WTC11 (cell line): ENCODE results near the gene GRM5. TPM values are rescaled to one million over a fixed set of nuclear protein-coding genes. Genes with fewer than 3 reads are reported as not detected.

Experiments used
- ATF1 ChIP-seq: sonication (generic); formaldehyde crosslinking; IDR thresholded peaks from 2 replicates; pipeline ENCODE4 v1.8.1; 2023; ENCODE audit warnings: mild to moderate bottlenecking, moderate library complexity, missing genetic modification reagents
- ATF2 ChIP-seq: sonication (generic); formaldehyde crosslinking; IDR thresholded peaks from 2 replicates; pipeline ENCODE4 v1.8.1; 2022; ENCODE audit warnings: low read depth, missing genetic modification reagents, borderline replicate concordance
- ATF3 ChIP-seq: sonication (generic); formaldehyde crosslinking; conservative IDR thresholded peaks from 2 replicates; pipeline ENCODE4 v1.8.1; 2022; ENCODE audit warnings: mild to moderate bottlenecking, missing genetic modification reagents
- CDX4 ChIP-seq: fragments of 250-450 bp; sonication (Bioruptor Pico); IDR thresholded peaks from 2 replicates; pipeline ENCODE4 v1.9.0; 2021; ENCODE audit warnings: moderate library complexity, mild to moderate bottlenecking, inconsistent platforms, borderline replicate concordance
- E2F4 ChIP-seq: sonication (generic); formaldehyde crosslinking; IDR thresholded peaks from 2 replicates; pipeline ENCODE4 v1.8.1; 2022; ENCODE audit warnings: low read depth, mild to moderate bottlenecking, moderate library complexity, missing genetic modification reagents, borderline replicate concordance
- E2F5 ChIP-seq: sonication (generic); formaldehyde crosslinking; IDR thresholded peaks from 2 replicates; pipeline ENCODE4 v1.8.1; 2022; ENCODE audit warnings: mild to moderate bottlenecking, moderate library complexity, missing genetic modification reagents
- ETV6 ChIP-seq: sonication (generic); formaldehyde crosslinking; IDR thresholded peaks from 2 replicates; pipeline ENCODE4 v1.8.1; 2022; ENCODE audit warnings: mild to moderate bottlenecking, missing genetic modification reagents
- FOXP1 ChIP-seq: sonication (generic); formaldehyde crosslinking; IDR thresholded peaks from 2 replicates; pipeline ENCODE4 v1.8.0; 2022; ENCODE audit warnings: missing genetic modification reagents, mild to moderate bottlenecking, moderate library complexity, borderline replicate concordance
- GTF2I ChIP-seq: fragments of 250-450 bp; sonication (Bioruptor Pico); conservative IDR thresholded peaks from 2 replicates; pipeline ENCODE4 v1.4.0; 2021; ENCODE audit warnings: mild to moderate bottlenecking
- JUN ChIP-seq: sonication (generic); formaldehyde crosslinking; IDR thresholded peaks from 2 replicates; pipeline ENCODE4 v1.8.0; 2023; ENCODE audit warnings: mild to moderate bottlenecking, missing genetic modification reagents
- MLX ChIP-seq: sonication (generic); formaldehyde crosslinking; IDR thresholded peaks from 2 replicates; pipeline ENCODE4 v1.8.1; 2023; ENCODE audit warnings: mild to moderate bottlenecking, missing genetic modification reagents, moderate library complexity
- NR3C1 ChIP-seq: sonication (generic); formaldehyde crosslinking; conservative IDR thresholded peaks from 2 replicates; pipeline ENCODE4 v1.8.1; 2023; ENCODE audit warnings: low read depth, mild to moderate bottlenecking, missing genetic modification reagents
- TEAD4 ChIP-seq: sonication (generic); formaldehyde crosslinking; IDR thresholded peaks from 2 replicates; pipeline ENCODE4 v1.8.0; 2022; ENCODE audit warnings: mild to moderate bottlenecking, missing genetic modification reagents
- ZNF138 ChIP-seq: sonication (generic); formaldehyde crosslinking; conservative IDR thresholded peaks from 2 replicates; pipeline ENCODE4 v1.8.1; 2022; ENCODE audit warnings: mild to moderate bottlenecking, moderate library complexity, missing genetic modification reagents
- ZNF232 ChIP-seq: sonication (generic); formaldehyde crosslinking; IDR thresholded peaks from 2 replicates; pipeline ENCODE4 v1.8.0; 2022; ENCODE audit warnings: mild to moderate bottlenecking, missing genetic modification reagents
- ZNF317 ChIP-seq: sonication (generic); formaldehyde crosslinking; IDR thresholded peaks from 2 replicates; pipeline ENCODE4 v1.8.1; 2023; ENCODE audit warnings: low read depth, mild to moderate bottlenecking, moderate library complexity, missing genetic modification reagents, borderline replicate concordance
- ZNF423 ChIP-seq: fragments of 250-450 bp; sonication (Bioruptor Pico); IDR thresholded peaks from 2 replicates; pipeline ENCODE4 v2.1.2; 2022; ENCODE audit warnings: mild to moderate bottlenecking, moderate library complexity
- ZNF512 ChIP-seq: sonication (generic); formaldehyde crosslinking; IDR thresholded peaks from 2 replicates; pipeline ENCODE4 v1.8.1; 2022; ENCODE audit warnings: missing genetic modification reagents, borderline replicate concordance
- total RNA-seq: library from RNA; stranded (reverse); gene quantifications from 3 replicates; pipeline ENCODE4 v1.2.3, GENCODE V29; 2021
- TF ChIP-seq, protein P1 (sequence below): sonication (generic); formaldehyde crosslinking; IDR thresholded peaks from 2 replicates; pipeline ENCODE4 v1.8.1; 2023; ENCODE audit warnings: mild to moderate bottlenecking, missing genetic modification reagents
- TF ChIP-seq, protein P2 (sequence below): fragments of 250-450 bp; sonication (Bioruptor Pico); conservative IDR thresholded peaks from 2 replicates; pipeline ENCODE4 v1.9.0; 2021; ENCODE audit warnings: mild to moderate bottlenecking
- TF ChIP-seq, protein P3 (sequence below): fragments of 200-600 bp; IDR thresholded peaks from 2 replicates; pipeline ENCODE4 v1.8.0; 2022; ENCODE audit warnings: antibody characterized with exemption
- TF ChIP-seq, protein P4 (sequence below): sonication (generic); formaldehyde crosslinking; IDR thresholded peaks from 2 replicates; pipeline ENCODE4 v1.8.1; 2023; ENCODE audit warnings: mild to moderate bottlenecking, missing genetic modification reagents

GRM5 gene
- total RNA-seq, 1 experiment from 2014 or later = 0.13 TPM

DNA sequence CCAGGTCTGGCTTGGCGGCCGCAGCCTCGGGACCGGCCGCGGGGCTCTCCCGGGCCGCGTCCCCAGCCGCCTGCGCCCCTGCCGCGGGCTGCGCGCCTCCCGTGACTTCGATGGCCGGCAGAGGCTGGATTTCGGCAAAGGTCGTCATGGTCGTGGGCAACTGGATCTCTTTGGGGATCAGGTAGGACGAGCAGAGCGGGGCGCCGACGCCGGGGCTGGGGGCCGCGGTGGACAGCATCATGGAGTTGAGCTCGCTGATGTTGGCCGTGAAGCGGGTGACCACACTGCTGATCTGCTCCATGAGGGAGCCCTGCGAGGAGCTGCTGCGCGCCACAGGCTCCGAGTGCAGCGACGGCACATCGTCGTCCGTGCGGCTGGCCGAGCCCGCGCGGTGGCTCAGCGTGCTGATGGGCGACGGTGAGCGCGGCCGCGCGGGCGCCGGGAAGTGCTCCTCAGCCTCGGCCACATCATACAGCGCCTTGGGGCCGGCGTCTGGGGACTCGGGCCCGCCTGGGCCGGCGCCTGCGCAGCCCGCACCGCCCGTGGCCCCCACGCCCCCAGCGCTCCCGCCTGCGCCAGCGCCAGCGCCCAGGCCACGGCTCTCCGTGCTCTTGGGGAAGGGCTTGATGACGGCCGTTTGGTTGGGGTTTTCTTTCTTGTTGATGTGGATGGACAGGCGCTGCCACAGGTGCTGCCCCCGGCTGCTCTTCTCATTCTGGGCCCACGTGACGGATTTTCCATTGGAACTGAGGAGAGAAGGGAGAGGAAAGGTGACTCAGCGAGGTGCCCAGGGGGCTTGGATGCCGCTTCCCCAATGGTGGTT, 556.8 kb downstream of the GRM5 start (continued):
- TF ChIP-seq E2F4 (CRISPR knock-in tag) (peak; percentile 91), ATF3 (CRISPR knock-in tag) (peak; percentile 91; the same call in 1 of the 2 replicates), JUN (CRISPR knock-in tag) (peak; percentile 95), ATF1 (CRISPR knock-in tag) (peak; percentile 81; the same call in 1 of the 2 replicates), ZNF317 (CRISPR knock-in tag) (peak; percentile 68; the same call in 1 of the 2 replicates), FOXP1 (CRISPR knock-in tag) (peak; percentile 97), ZNF423 (CRISPR knock-in tag) (no peak), ZNF138 (CRISPR knock-in tag) (peak; percentile 95), MLX (CRISPR knock-in tag) (peak; percentile 65; the same call in 1 of the 2 replicates), ETV6 (CRISPR knock-in tag) (peak; percentile 53; the same call in 1 of the 2 replicates), CDX4 (CRISPR knock-in tag) (no peak), GTF2I (CRISPR knock-in tag) (no peak), TEAD4 (CRISPR knock-in tag) (peak; percentile 72; the same call in 1 of the 2 replicates), NR3C1 (no peak), ZNF232 (0 out of 2 replicates have a peak, but pooled peaks have one; percentile 83), ZNF512 (CRISPR knock-in tag) (no peak), E2F5 (CRISPR knock-in tag) (no peak), ATF2 (CRISPR knock-in tag) (peak; percentile 66; the same call in 1 of the 2 replicates)
- TF ChIP-seq, protein P1, sequence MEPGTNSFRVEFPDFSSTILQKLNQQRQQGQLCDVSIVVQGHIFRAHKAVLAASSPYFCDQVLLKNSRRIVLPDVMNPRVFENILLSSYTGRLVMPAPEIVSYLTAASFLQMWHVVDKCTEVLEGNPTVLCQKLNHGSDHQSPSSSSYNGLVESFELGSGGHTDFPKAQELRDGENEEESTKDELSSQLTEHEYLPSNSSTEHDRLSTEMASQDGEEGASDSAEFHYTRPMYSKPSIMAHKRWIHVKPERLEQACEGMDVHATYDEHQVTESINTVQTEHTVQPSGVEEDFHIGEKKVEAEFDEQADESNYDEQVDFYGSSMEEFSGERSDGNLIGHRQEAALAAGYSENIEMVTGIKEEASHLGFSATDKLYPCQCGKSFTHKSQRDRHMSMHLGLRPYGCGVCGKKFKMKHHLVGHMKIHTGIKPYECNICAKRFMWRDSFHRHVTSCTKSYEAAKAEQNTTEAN (CRISPR knock-in tag) = peak; percentile 85
- TF ChIP-seq, protein P2, sequence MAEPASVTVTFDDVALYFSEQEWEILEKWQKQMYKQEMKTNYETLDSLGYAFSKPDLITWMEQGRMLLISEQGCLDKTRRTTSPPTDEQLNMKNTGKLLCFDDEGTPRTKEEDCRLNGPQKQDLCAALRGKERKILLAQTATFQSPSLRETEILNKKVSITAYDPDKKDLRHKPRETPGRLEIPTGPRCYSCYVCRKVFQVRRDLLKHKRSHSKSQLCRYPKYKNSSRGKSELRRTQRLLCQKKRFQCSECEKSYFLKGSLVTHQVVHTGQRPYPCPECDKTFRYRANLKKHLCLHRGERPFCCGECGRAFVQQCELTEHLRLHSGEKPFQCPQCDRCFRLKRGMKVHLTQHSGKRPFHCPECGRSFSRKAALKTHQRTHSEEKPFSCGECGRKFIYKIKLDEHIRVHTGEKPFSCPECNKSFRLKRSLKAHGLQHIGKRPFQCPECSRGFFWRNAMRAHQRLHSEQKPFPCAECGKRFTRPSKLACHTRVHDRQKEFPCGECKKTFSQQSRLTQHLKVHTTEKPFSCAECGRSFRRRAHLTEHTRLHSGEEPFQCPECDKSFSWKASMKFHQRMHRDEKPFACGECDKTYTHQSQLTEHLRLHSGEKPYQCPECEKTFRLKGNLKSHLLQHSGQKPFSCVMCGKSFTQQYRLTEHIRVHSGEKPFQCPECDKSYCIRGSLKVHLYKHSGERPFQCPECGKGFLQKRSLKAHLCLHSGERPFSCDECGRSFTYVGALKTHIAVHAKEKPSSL (CRISPR knock-in tag) = no peak
- TF ChIP-seq, protein P3, sequence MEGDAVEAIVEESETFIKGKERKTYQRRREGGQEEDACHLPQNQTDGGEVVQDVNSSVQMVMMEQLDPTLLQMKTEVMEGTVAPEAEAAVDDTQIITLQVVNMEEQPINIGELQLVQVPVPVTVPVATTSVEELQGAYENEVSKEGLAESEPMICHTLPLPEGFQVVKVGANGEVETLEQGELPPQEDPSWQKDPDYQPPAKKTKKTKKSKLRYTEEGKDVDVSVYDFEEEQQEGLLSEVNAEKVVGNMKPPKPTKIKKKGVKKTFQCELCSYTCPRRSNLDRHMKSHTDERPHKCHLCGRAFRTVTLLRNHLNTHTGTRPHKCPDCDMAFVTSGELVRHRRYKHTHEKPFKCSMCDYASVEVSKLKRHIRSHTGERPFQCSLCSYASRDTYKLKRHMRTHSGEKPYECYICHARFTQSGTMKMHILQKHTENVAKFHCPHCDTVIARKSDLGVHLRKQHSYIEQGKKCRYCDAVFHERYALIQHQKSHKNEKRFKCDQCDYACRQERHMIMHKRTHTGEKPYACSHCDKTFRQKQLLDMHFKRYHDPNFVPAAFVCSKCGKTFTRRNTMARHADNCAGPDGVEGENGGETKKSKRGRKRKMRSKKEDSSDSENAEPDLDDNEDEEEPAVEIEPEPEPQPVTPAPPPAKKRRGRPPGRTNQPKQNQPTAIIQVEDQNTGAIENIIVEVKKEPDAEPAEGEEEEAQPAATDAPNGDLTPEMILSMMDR = no peak
- TF ChIP-seq, protein P4, sequence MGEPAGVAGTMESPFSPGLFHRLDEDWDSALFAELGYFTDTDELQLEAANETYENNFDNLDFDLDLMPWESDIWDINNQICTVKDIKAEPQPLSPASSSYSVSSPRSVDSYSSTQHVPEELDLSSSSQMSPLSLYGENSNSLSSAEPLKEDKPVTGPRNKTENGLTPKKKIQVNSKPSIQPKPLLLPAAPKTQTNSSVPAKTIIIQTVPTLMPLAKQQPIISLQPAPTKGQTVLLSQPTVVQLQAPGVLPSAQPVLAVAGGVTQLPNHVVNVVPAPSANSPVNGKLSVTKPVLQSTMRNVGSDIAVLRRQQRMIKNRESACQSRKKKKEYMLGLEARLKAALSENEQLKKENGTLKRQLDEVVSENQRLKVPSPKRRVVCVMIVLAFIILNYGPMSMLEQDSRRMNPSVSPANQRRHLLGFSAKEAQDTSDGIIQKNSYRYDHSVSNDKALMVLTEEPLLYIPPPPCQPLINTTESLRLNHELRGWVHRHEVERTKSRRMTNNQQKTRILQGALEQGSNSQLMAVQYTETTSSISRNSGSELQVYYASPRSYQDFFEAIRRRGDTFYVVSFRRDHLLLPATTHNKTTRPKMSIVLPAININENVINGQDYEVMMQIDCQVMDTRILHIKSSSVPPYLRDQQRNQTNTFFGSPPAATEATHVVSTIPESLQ (CRISPR knock-in tag) = no peak
